ENCODE data around the gene RNASE8. TPM values are rescaled to one million over a fixed set of nuclear protein-coding genes. Genes with fewer than 3 reads are reported as not detected.
A peak's percentile ranks its signal among the peaks of the same experiment; 100 is the strongest.

RNASE8 gene
- total RNA-seq, 1 donor from 2014 or later, result not detected

- Histone ChIP-seq H3K4me2 (no peak overlapping the region), H3K4me3 (no peak overlapping the region), H3F3A (ENCODE audit: low read depth) (peaks cover 42% of the 10 kb centered on the region), H4K20me1 (ENCODE audit: low read depth) (peaks cover 3% of the 10 kb centered on the region), H3K27ac (no peak overlapping the region), H3K79me2 (ENCODE audit: low read depth) (peaks cover 11% of the 10 kb centered on the region), H3K27me3 (peaks cover 7% of the 10 kb centered on the region), H2AFZ (replicated peaks) (no peak overlapping the region), H3K36me3 (no peaks in the 10 kb centered on the region), H3K9me3 (ENCODE audit: low read depth) (no peaks in the 10 kb centered on the region), H3K9ac (no peak overlapping the region), H3K4me1 (peaks cover 9% of the 10 kb centered on the region)
- DNase-seq (ENCODE audit: low spot score), result no peak
- no peak for TF ChIP-seq EZH2phosphoT487 (IDR thresholded peaks at IDR 0.05)
- TF ChIP-seq CTCF (IDR thresholded peaks at IDR 0.05), result peak; percentile 38
- Mint-ChIP-seq H3K9me3 (no peaks in the 10 kb centered on the region), H3K27ac (no peak overlapping the region), H3K4me3 (peak overlapping the region; percentile 60), H3K27me3 (ENCODE audit: insufficient read depth, low read depth) (peaks cover 7% of the 10 kb centered on the region), H3K4me1 (peaks cover 35% of the 10 kb centered on the region), H3K36me3 (peaks cover 3% of the 10 kb centered on the region)
Measured at GRCh38 chr14:21066882-21067502, 9.4 kb downstream of the RNASE8 start.

DNA sequence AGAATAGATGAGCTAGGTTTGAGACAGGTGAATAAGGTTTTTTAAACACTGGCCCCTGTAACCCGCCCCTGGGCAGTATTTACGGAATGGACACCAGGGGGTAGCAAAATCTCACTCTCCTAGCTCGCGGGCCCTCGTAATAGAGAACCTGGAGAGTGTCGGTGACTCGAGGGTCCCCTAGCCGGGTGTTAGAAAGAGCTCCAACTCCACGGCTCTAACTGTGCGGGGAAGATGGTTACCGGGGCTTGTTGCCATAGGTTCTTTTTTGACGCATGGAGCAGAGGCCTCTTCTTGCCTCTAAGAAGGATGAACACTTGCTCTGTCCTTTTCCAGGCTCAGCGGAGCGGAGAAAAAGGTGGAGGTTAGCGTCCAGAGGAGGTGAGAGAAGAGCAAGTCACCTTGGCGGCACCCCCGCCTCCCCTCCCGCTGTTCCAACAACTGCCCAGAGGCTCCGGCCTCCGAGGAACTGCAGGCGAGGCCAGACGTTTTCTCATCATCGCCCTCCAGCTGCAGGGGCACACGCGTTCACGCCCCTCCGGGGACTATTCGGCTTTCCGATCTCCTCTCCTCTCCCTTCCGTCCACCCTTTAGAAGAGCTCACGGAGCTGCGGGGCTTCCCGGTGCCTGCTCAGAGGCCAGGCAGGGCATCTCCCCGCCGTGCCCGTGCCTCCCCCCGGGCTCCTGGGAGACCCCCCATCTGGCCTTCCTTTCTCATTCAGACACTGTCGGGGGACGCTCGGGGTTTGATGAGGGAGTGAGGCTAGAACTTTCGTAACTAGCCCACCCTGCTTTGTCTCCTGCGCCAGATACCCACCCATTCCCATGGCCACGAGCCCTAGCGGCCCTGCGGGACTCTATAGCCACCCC, 11.1 kb downstream of the RNASE8 start:
- peaks cover 9% of the 10 kb centered on the region for H3K27me3 Mint-ChIP-seq (ENCODE audit: insufficient read depth, low read depth)

DNA sequence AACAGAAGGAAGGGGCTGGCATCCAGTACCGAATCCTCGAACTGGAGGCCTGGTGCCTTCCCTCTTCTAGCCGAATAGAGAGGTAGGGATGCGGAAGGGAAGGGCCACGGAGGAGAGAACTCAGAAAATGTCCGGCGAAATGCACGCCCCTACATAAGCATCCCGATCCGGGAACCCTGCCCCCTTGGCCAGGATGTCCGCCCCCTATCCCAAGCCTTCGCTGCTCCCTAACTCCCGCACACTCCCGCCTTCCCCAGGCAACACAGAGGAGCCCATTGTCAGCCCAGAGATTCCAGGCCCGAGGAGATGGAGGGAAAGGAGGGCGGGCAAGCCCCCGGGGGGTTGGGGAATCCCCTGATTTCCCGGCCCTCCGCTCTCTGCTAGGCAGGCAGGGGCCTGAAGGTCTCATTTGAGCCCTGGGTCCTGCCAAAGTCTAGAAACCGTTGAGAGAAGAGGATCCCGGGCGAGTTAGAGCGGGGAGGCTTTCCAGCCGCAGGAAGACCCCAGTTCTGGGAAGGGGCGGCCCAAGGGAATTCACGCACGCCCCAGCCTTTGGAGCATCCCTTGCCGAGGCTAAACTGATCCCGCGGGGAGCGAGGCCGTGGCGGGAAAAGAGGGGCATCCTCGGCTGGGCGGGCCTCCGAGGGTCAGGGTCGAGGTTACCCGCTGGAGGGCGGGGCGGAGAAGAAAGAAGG, 11.9 kb downstream of the RNASE8 start:
- Mint-ChIP-seq H3K36me3 (peaks cover 15% of the 10 kb centered on the region), H3K4me1 (peaks cover 35% of the 10 kb centered on the region), H3K4me3 (peak overlapping the region; percentile 93), H3K27ac (peak overlapping the region; percentile 98), H3K27me3 (ENCODE audit: insufficient read depth, low read depth) (peaks cover 9% of the 10 kb centered on the region), H3K9me3 (no peaks in the 10 kb centered on the region)
- H3K79me2 ChIP-seq (ENCODE audit: low read depth), result peaks cover 23% of the 10 kb centered on the region
- peak; percentile 84 for DNase-seq (ENCODE audit: low spot score)
- peak overlapping the region; percentile 92 for H3K4me2 ChIP-seq
- H3K36me3 ChIP-seq, result no peaks in the 10 kb centered on the region
- peaks cover 7% of the 10 kb centered on the region for H3K27me3 ChIP-seq
- H3K9me3 ChIP-seq (ENCODE audit: low read depth), result no peaks in the 10 kb centered on the region
- H3K4me3 ChIP-seq, result peak overlapping the region; percentile 75
- H3K27ac ChIP-seq, result peak overlapping the region; percentile 32
- H3K4me1 ChIP-seq, result peaks cover 10% of the 10 kb centered on the region
- H4K20me1 ChIP-seq (ENCODE audit: low read depth), result peaks cover 13% of the 10 kb centered on the region
- H3K9ac ChIP-seq, result peak overlapping the region; percentile 51
- H2AFZ ChIP-seq (replicated peaks), result peak overlapping the region; percentile 38
- H3F3A ChIP-seq (ENCODE audit: low read depth), result peaks cover 45% of the 10 kb centered on the region
- TF ChIP-seq EZH2 (IDR thresholded peaks at IDR 0.05) (no peak), CTCF (IDR thresholded peaks at IDR 0.05) (no peak), EZH2phosphoT487 (IDR thresholded peaks at IDR 0.05) (no peak)

More for the DNA sequence above, 11.1 kb downstream of the RNASE8 start:
- TF ChIP-seq CTCF (IDR thresholded peaks at IDR 0.05) (peak; percentile 65), EZH2phosphoT487 (IDR thresholded peaks at IDR 0.05) (no peak), EZH2 (IDR thresholded peaks at IDR 0.05) (no peak)
- H3K27ac Mint-ChIP-seq, result peak overlapping the region; percentile 98
- no peaks in the 10 kb centered on the region for H3K36me3 ChIP-seq
- peaks cover 7% of the 10 kb centered on the region for H3K27me3 ChIP-seq
- H4K20me1 ChIP-seq (ENCODE audit: low read depth), result peaks cover 13% of the 10 kb centered on the region
- peak overlapping the region; percentile 92 for H3K4me2 ChIP-seq
- H3K4me3 ChIP-seq, result peak overlapping the region; percentile 75
- peak overlapping the region; percentile 38 for H2AFZ ChIP-seq (replicated peaks)
- H3K4me3 Mint-ChIP-seq, result peak overlapping the region; percentile 93
- H3K9me3 Mint-ChIP-seq, result no peaks in the 10 kb centered on the region
- peaks cover 23% of the 10 kb centered on the region for H3K79me2 ChIP-seq (ENCODE audit: low read depth)
- H3K4me1 ChIP-seq, result peaks cover 10% of the 10 kb centered on the region
- peaks cover 37% of the 10 kb centered on the region for H3K4me1 Mint-ChIP-seq
- peaks cover 45% of the 10 kb centered on the region for H3F3A ChIP-seq (ENCODE audit: low read depth)
- H3K9ac ChIP-seq, result no peak overlapping the region
- H3K9me3 ChIP-seq (ENCODE audit: low read depth), result no peaks in the 10 kb centered on the region
- DNase-seq (ENCODE audit: low spot score), result peak; percentile 84
- H3K27ac ChIP-seq, result no peak overlapping the region
- peaks cover 15% of the 10 kb centered on the region for H3K36me3 Mint-ChIP-seq

All from neural progenitor cell (in vitro differentiated cells).